Prostate gland (tissue), 2 donors: ENCODE measurements around the gene MTARC2. TPM values are rescaled to one million over a fixed set of nuclear protein-coding genes. Genes with fewer than 3 reads are reported as not detected.

Source experiments
- DNase-seq: peaks from one replicate; pipeline ENCODE4 v3.0.0-alpha.2; 2019; ENCODE audit warnings: low spot score
- H3K27ac ChIP-seq, 2 donors: fragments of 200-600 bp; sonication (generic); 2 replicates each; pipeline ENCODE4 v1.5.1; 2017 to 2019
- H3K27me3 ChIP-seq: fragments of 200-600 bp; sonication (generic); replicated peaks from 2 replicates; pipeline ENCODE4 v1.5.1; 2019; ENCODE audit not compliant: insufficient read depth
- H3K36me3 ChIP-seq, 2 donors: fragments of 200-600 bp; sonication (generic); 1 replicate in 1 of 2; 2 replicates in 1 of 2; pipeline versions ENCODE4 v1.5.1 to v1.8.1; 2017 to 2019
- H3K4me1 ChIP-seq: fragments of 200-600 bp; sonication (generic); replicated peaks from 2 replicates; pipeline ENCODE4 v1.5.1; 2019
- H3K4me3 ChIP-seq, 2 donors: fragments of 200-600 bp; sonication (generic); 2 replicates each; pipeline ENCODE4 v1.5.1; 2017 to 2019
- H3K9me3 ChIP-seq: fragments of 200-600 bp; sonication (generic); 2 replicates; pipeline ENCODE4 v1.5.1; 2017
- CTCF ChIP-seq, 4 experiments: fragments of 200-600 bp in 2 of 4; fragments of 450-650 bp in 2 of 4; sonication (generic) in 2 of 4; IDR thresholded peaks; 1 replicate in 3 of 4; 2 replicates in 1 of 4; pipeline ENCODE4 v1.5.1; 2016 to 2019; ENCODE audit warnings: antibody characterized with exemption in 4 of 4, mild to moderate bottlenecking in 2 of 4, moderate library complexity in 2 of 4
- POLR2A ChIP-seq: fragments of 450-650 bp; IDR thresholded peaks from one replicate; pipeline ENCODE4 v1.6.1; 2016; ENCODE audit warnings: antibody characterized with exemption, mild to moderate bottlenecking
- POLR2AphosphoS5 ChIP-seq: sonication (generic); formaldehyde crosslinking; IDR thresholded peaks from one replicate; pipeline ENCODE4 v1.6.1; 2017; ENCODE audit warnings: antibody characterized with exemption
- WGBS: methylation state at CpG from one replicate; pipeline ENCODE4 v1.1.5; 2018; 5-methylcytosine and 5-hydroxymethylcytosine counted together
- intact Hi-C: fragments of 100-400 bp; cut with DNase I; formaldehyde crosslinking; loops from one replicate; pipeline ENCODE4 v1.14.2; 2022
- total RNA-seq, 2 donors: library from RNA; depleted of rRNA; stranded (reverse); fragments of >200 nt; gene quantifications; one replicate each; pipeline ENCODE4 v1.1.0, GENCODE V29; 2016

The MTARC2 gene
- total RNA-seq, 2 donors from 2014 or later, result 22.2 to 44.4 TPM

GRCh38 chr1:220828950-220829586 is 80.9 kb downstream of the MTARC2 start:
- intact Hi-C loops, result no loop called here
- Histone ChIP-seq H3K27me3 (no peaks in the 10 kb centered on the region), H3K4me1 (no peaks in the 10 kb centered on the region), H3K4me3 (no peak overlapping the region), H3K9me3 (no peaks in the 10 kb centered on the region), H3K27ac (no peak overlapping the region), H3K36me3 (no peaks in the 10 kb centered on the region)
- WGBS, result 62% methylated on average over 4 of the region's 4 CpGs
- no peak for DNase-seq
- TF ChIP-seq POLR2AphosphoS5, result no peak
- no peak for TF ChIP-seq POLR2A
- no peak for TF ChIP-seq CTCF (IDR thresholded peaks at IDR 0.05)

- DNase-seq, result no peak
- no peak for TF ChIP-seq POLR2A
- TF ChIP-seq CTCF (IDR thresholded peaks at IDR 0.05), result no peak
- no peak for TF ChIP-seq POLR2AphosphoS5
- intact Hi-C loops, result no loop called here
- WGBS, result 61% methylated on average over 2 of the region's 2 CpGs
- H3K9me3 ChIP-seq, result no peaks in the 10 kb centered on the region
- H3K36me3 ChIP-seq, result no peaks in the 10 kb centered on the region
- no peaks in the 10 kb centered on the region for H3K4me1 ChIP-seq
- H3K27me3 ChIP-seq, result no peaks in the 10 kb centered on the region
- no peak overlapping the region for H3K27ac ChIP-seq
- H3K4me3 ChIP-seq, result no peak overlapping the region
Measured at GRCh38 chr1:220833436-220833835, 85.3 kb downstream of the MTARC2 start.

Other genes starting within 250 kb of the MTARC2 start
- gene MARK1, start 220.2 kb upstream of the MTARC2 start, total RNA-seq, result 10 to 100 TPM in 1 of 2 donors, 1 to 10 TPM in 1; 7.2 to 20.9 TPM
- gene C1orf115, start 58.0 kb upstream of the MTARC2 start, total RNA-seq, result 10 to 100 TPM; 26.9 to 79.4 TPM
- gene MTARC1, start 38.6 kb downstream of the MTARC2 start, total RNA-seq, result 10 to 100 TPM in 1 of 2 donors, 1 to 10 TPM in 1; 5.7 to 29.7 TPM
- gene HLX, start 131.1 kb downstream of the MTARC2 start, total RNA-seq, result 1 to 10 TPM; 2.3 to 8.2 TPM